ENCODE measurements around the gene CFAP57. TPM values are rescaled to one million over a fixed set of nuclear protein-coding genes. Genes with fewer than 3 reads are reported as not detected.

The CFAP57 gene
- total RNA-seq, 2 donors from 2014 or later: 0.25 TPM; not detected in 1

- no peaks in the 10 kb centered on the region for H3K9me3 Mint-ChIP-seq
- ATAC-seq (peak; percentile 59 to 73), DNase-seq (ENCODE audit: low spot score) (no peak)
- H3K4me3 Mint-ChIP-seq: no peak overlapping the region
- H3K36me3 Mint-ChIP-seq: no peaks in the 10 kb centered on the region
- peaks cover 57 to 79% of the 10 kb centered on the region in 2 donors for H3K27me3 Mint-ChIP-seq
- H3K4me1 Mint-ChIP-seq (ENCODE audit: low read depth in 2 of 2): peaks cover 0 to 7% of the 10 kb centered on the region in 2 donors
- no peak overlapping the region for H3K27ac Mint-ChIP-seq
Measured at GRCh38 chr1:43147625-43148327, 24.4 kb upstream of the CFAP57 start.

- H3K4me3 Mint-ChIP-seq: no peak overlapping the region
- no peak overlapping the region for H3K27ac Mint-ChIP-seq
- no peaks in the 10 kb centered on the region for H3K9me3 Mint-ChIP-seq
- H3K36me3 Mint-ChIP-seq: no peaks in the 10 kb centered on the region
- DNase-seq (ENCODE audit: low spot score) (no peak), ATAC-seq (no peak)
- H3K4me1 Mint-ChIP-seq (ENCODE audit: low read depth in 2 of 2): peaks cover 0 to 7% of the 10 kb centered on the region in 2 donors
- H3K27me3 Mint-ChIP-seq: peaks cover 44 to 68% of the 10 kb centered on the region in 2 donors
Measured at GRCh38 chr1:43149889-43150288, 22.2 kb upstream of the CFAP57 start.

- ATAC-seq (no peak), DNase-seq (ENCODE audit: low spot score) (no peak)
- Mint-ChIP-seq H3K27ac (no peak overlapping the region), H3K9me3 (no peaks in the 10 kb centered on the region), H3K4me1 (ENCODE audit: low read depth in 2 of 2) (peaks cover 0 to 7% of the 10 kb centered on the region in 2 donors), H3K4me3 (no peak overlapping the region), H3K27me3 (peaks cover 38 to 60% of the 10 kb centered on the region in 2 donors), H3K36me3 (no peaks in the 10 kb centered on the region)
Measured at GRCh38 chr1:43152866-43153265, 19.3 kb upstream of the CFAP57 start.

- H3K4me1 Mint-ChIP-seq (ENCODE audit: low read depth in 2 of 2): peaks cover 0 to 7% of the 10 kb centered on the region in 2 donors
- no peak overlapping the region for H3K27ac Mint-ChIP-seq
- no peak overlapping the region for H3K4me3 Mint-ChIP-seq
- H3K27me3 Mint-ChIP-seq: peaks cover 36 to 57% of the 10 kb centered on the region in 2 donors
- no peak for DNase-seq (ENCODE audit: low spot score)
- H3K36me3 Mint-ChIP-seq: no peaks in the 10 kb centered on the region
- ATAC-seq: no peak
- H3K9me3 Mint-ChIP-seq: no peaks in the 10 kb centered on the region
Measured at GRCh38 chr1:43153443-43153842, 18.7 kb upstream of the CFAP57 start.

GRCh38 chr1:43156026-43156425 is 16.1 kb upstream of the CFAP57 start:
- no peaks in the 10 kb centered on the region for H3K36me3 Mint-ChIP-seq
- ATAC-seq (no peak), DNase-seq (ENCODE audit: low spot score) (no peak)
- H3K4me3 Mint-ChIP-seq: no peak overlapping the region
- H3K4me1 Mint-ChIP-seq (ENCODE audit: low read depth in 2 of 2): no peaks in the 10 kb centered on the region
- H3K27me3 Mint-ChIP-seq: peaks cover 18 to 32% of the 10 kb centered on the region in 2 donors
- no peaks in the 10 kb centered on the region for H3K9me3 Mint-ChIP-seq
- no peak overlapping the region for H3K27ac Mint-ChIP-seq

- no peak overlapping the region for H3K27ac Mint-ChIP-seq
- H3K36me3 Mint-ChIP-seq: peaks cover 44% of the 10 kb centered on the region
- no peaks in the 10 kb centered on the region for H3K9me3 Mint-ChIP-seq
- no peaks in the 10 kb centered on the region for H3K27me3 Mint-ChIP-seq
- no peak overlapping the region for H3K4me3 Mint-ChIP-seq
- DNase-seq (ENCODE audit: low spot score) (no peak), ATAC-seq (no peak)
- peaks cover 3 to 4% of the 10 kb centered on the region in 2 donors for H3K4me1 Mint-ChIP-seq (ENCODE audit: low read depth in 2 of 2)
Measured at GRCh38 chr1:43165162-43165561, 7.0 kb upstream of the CFAP57 start.

- DNase-seq (ENCODE audit: low spot score): no peak
- no peaks in the 10 kb centered on the region for H3K27me3 Mint-ChIP-seq
- ATAC-seq: no peak
- no peak overlapping the region for H3K4me3 Mint-ChIP-seq
- H3K36me3 Mint-ChIP-seq: peaks cover 44% of the 10 kb centered on the region
- no peaks in the 10 kb centered on the region for H3K9me3 Mint-ChIP-seq
- no peak overlapping the region for H3K27ac Mint-ChIP-seq
- peaks cover 8 to 9% of the 10 kb centered on the region in 2 donors for H3K4me1 Mint-ChIP-seq (ENCODE audit: low read depth in 2 of 2)
Measured at GRCh38 chr1:43165765-43166164, 6.4 kb upstream of the CFAP57 start.

- Mint-ChIP-seq H3K9me3 (no peaks in the 10 kb centered on the region), H3K27ac (peak overlapping the region; percentile 89 to 91), H3K27me3 (peaks cover 11 to 16% of the 10 kb centered on the region in 2 donors), H3K4me1 (ENCODE audit: low read depth in 2 of 2) (peaks cover 20 to 23% of the 10 kb centered on the region in 2 donors), H3K4me3 (peak overlapping the region; percentile 100), H3K36me3 (peaks cover 30% of the 10 kb centered on the region)
- ATAC-seq (no peak), DNase-seq (ENCODE audit: low spot score) (no peak)
Measured at GRCh38 chr1:43171312-43171875, 736 bp upstream of the CFAP57 start.

GRCh38 chr1:43172527-43172972 is 420 bp downstream of the CFAP57 start:
- ATAC-seq (peak; percentile 97 to 98), DNase-seq (ENCODE audit: low spot score) (peak; percentile 86)
- Mint-ChIP-seq H3K36me3 (peaks cover 20% of the 10 kb centered on the region), H3K9me3 (no peaks in the 10 kb centered on the region), H3K27ac (peak overlapping the region; percentile 89 to 91), H3K4me3 (peak overlapping the region; percentile 100), H3K27me3 (peaks cover 21 to 27% of the 10 kb centered on the region in 2 donors), H3K4me1 (ENCODE audit: low read depth in 2 of 2) (peaks cover 20 to 23% of the 10 kb centered on the region in 2 donors)

- ATAC-seq (no peak), DNase-seq (ENCODE audit: low spot score) (no peak)
- Mint-ChIP-seq H3K27ac (no peak overlapping the region), H3K9me3 (no peaks in the 10 kb centered on the region), H3K27me3 (peaks cover 26 to 33% of the 10 kb centered on the region in 2 donors), H3K4me1 (ENCODE audit: low read depth in 2 of 2) (peaks cover 17 to 22% of the 10 kb centered on the region in 2 donors), H3K4me3 (no peak overlapping the region), H3K36me3 (peaks cover 6% of the 10 kb centered on the region)
Measured at GRCh38 chr1:43174873-43175272, 2.7 kb downstream of the CFAP57 start.

- Mint-ChIP-seq H3K36me3 (no peaks in the 10 kb centered on the region), H3K27ac (no peak overlapping the region), H3K9me3 (no peaks in the 10 kb centered on the region), H3K4me3 (no peak overlapping the region), H3K4me1 (ENCODE audit: low read depth in 2 of 2) (no peaks in the 10 kb centered on the region), H3K27me3 (peaks cover 26 to 33% of the 10 kb centered on the region in 2 donors)
- ATAC-seq: no peak
- DNase-seq (ENCODE audit: low spot score): no peak
Measured at GRCh38 chr1:43177691-43178090, 5.6 kb downstream of the CFAP57 start.

- no peaks in the 10 kb centered on the region for H3K4me1 Mint-ChIP-seq (ENCODE audit: low read depth in 2 of 2)
- ATAC-seq: no peak
- H3K4me3 Mint-ChIP-seq: no peak overlapping the region
- no peak for DNase-seq (ENCODE audit: low spot score)
- no peaks in the 10 kb centered on the region for H3K9me3 Mint-ChIP-seq
- H3K36me3 Mint-ChIP-seq: no peaks in the 10 kb centered on the region
- peaks cover 14 to 17% of the 10 kb centered on the region in 2 donors for H3K27me3 Mint-ChIP-seq
- H3K27ac Mint-ChIP-seq: no peak overlapping the region
Measured at GRCh38 chr1:43184388-43184787, 12.3 kb downstream of the CFAP57 start.

GRCh38 chr1:43184995-43185394 is 12.9 kb downstream of the CFAP57 start:
- no peak overlapping the region for H3K27ac Mint-ChIP-seq
- peaks cover 17 to 22% of the 10 kb centered on the region in 2 donors for H3K27me3 Mint-ChIP-seq
- no peaks in the 10 kb centered on the region for H3K4me1 Mint-ChIP-seq (ENCODE audit: low read depth in 2 of 2)
- no peak overlapping the region for H3K4me3 Mint-ChIP-seq
- no peaks in the 10 kb centered on the region for H3K9me3 Mint-ChIP-seq
- DNase-seq (ENCODE audit: low spot score) (no peak), ATAC-seq (no peak)
- no peaks in the 10 kb centered on the region for H3K36me3 Mint-ChIP-seq

- no peak for DNase-seq (ENCODE audit: low spot score)
- Mint-ChIP-seq H3K9me3 (no peaks in the 10 kb centered on the region), H3K27me3 (peaks cover 20 to 39% of the 10 kb centered on the region in 2 donors), H3K4me3 (no peak overlapping the region), H3K36me3 (peaks cover 6% of the 10 kb centered on the region), H3K4me1 (ENCODE audit: low read depth in 2 of 2) (no peaks in the 10 kb centered on the region), H3K27ac (no peak overlapping the region)
- ATAC-seq: no peak
Measured at GRCh38 chr1:43188106-43188505, 16.0 kb downstream of the CFAP57 start.

Measured in natural killer cell treated with Interleukin-12 subunit alpha and Interleukin-12 subunit beta and Interleukin-15 and Interleukin-18, amount 100 ng/mL, for 72 hours (primary cell).